ENCODE results near the gene FLVCR1.

Gene FLVCR1

GRCh38 chr1:212915245-212916091 is 57.4 kb downstream of the FLVCR1 start:
- DNase-seq (ENCODE audit: low read depth): no peak

- DNase-seq (ENCODE audit: low read depth): no peak
These were observed 58.5 kb downstream of the FLVCR1 start for GRCh38 chr1:212916481-212917133.

- DNase-seq (ENCODE audit: low read depth): no peak
These were observed 59.0 kb downstream of the FLVCR1 start for GRCh38 chr1:212917134-212917485.

- DNase-seq (ENCODE audit: low read depth): no peak
These were observed 59.8 kb downstream of the FLVCR1 start for GRCh38 chr1:212917858-212918257.

GRCh38 chr1:212918824-212919223 is 60.7 kb downstream of the FLVCR1 start:
- DNase-seq (ENCODE audit: low read depth): no peak

- no peak for DNase-seq (ENCODE audit: low read depth)
These were observed 62.2 kb downstream of the FLVCR1 start for GRCh38 chr1:212920246-212920645.

GRCh38 chr1:212920896-212921295 is 62.8 kb downstream of the FLVCR1 start:
- DNase-seq (ENCODE audit: low read depth): no peak

GRCh38 chr1:212922016-212922415 is 63.9 kb downstream of the FLVCR1 start:
- DNase-seq (ENCODE audit: low read depth): no peak

- no peak for DNase-seq (ENCODE audit: low read depth)
These were observed 68.3 kb downstream of the FLVCR1 start for GRCh38 chr1:212926372-212926771.

GRCh38 chr1:212928323-212929291 is 70.5 kb downstream of the FLVCR1 start:
- no peak for DNase-seq (ENCODE audit: low read depth)

- no peak for DNase-seq (ENCODE audit: low read depth)
These were observed 73.1 kb downstream of the FLVCR1 start for GRCh38 chr1:212930986-212931678.

- no peak for DNase-seq (ENCODE audit: low read depth)
These were observed 75.9 kb downstream of the FLVCR1 start for GRCh38 chr1:212933815-212934471.

- no peak for DNase-seq (ENCODE audit: low read depth)
These were observed 77.4 kb downstream of the FLVCR1 start for GRCh38 chr1:212935387-212935981.

GRCh38 chr1:212937034-212937433 is 79.0 kb downstream of the FLVCR1 start:
- DNase-seq (ENCODE audit: low read depth): no peak

GRCh38 chr1:212938846-212939245 is 80.8 kb downstream of the FLVCR1 start:
- no peak for DNase-seq (ENCODE audit: low read depth)

GRCh38 chr1:212941452-212941851 is 83.4 kb downstream of the FLVCR1 start:
- no peak for DNase-seq (ENCODE audit: low read depth)

- no peak for DNase-seq (ENCODE audit: low read depth)
These were observed 84.8 kb downstream of the FLVCR1 start for GRCh38 chr1:212942679-212943392.

- DNase-seq (ENCODE audit: low read depth): no peak
These were observed 85.3 kb downstream of the FLVCR1 start for GRCh38 chr1:212943393-212943710.

GRCh38 chr1:212944229-212944901 is 86.3 kb downstream of the FLVCR1 start:
- DNase-seq (ENCODE audit: low read depth): no peak

GRCh38 chr1:212945056-212945455 is 87.0 kb downstream of the FLVCR1 start:
- no peak for DNase-seq (ENCODE audit: low read depth)

Measured in T-helper 22 cell (primary cell).